Left ventricle myocardium superior (tissue), 1 donor: ENCODE data around the gene CGB3. TPM values are rescaled to one million over a fixed set of nuclear protein-coding genes. Genes with fewer than 3 reads are reported as not detected.
"Not testable (repeated sequence)": the region's sequence is repeated elsewhere in the genome, so short reads cannot be mapped to it uniquely, and the experiment has no call there.

Experiments
- ATAC-seq: fragments of 200-7000 bp; cut with Tn5 transposase; one replicate; pipeline ENCODE4 v1.9.1; 2020; ENCODE audit warnings: mild to moderate bottlenecking, moderate library complexity
- DNase-seq: peaks from one replicate; pipeline ENCODE4 v3.0.0-alpha.2; 2020
- intact Hi-C: fragments of 100-400 bp; cut with micrococcal nuclease; formaldehyde crosslinking; loops from one replicate; pipeline ENCODE4 v1.11.0; 2022
- long read RNA-seq: library from polyadenylated mRNA; unstranded; transcript quantifications from one replicate; pipeline ENCODE4 v2.0.0, GENCODE V29; 2021
- total RNA-seq: library from RNA; stranded (reverse); fragmentation: NEBNext Ultra II Directional; extraction: Animal tissue kit (Norgen Biotek cat#: 25700); gene quantifications from one replicate; pipeline ENCODE4 v1.2.1, GENCODE V29; 2021
- donor health status: DM: no; HTN: yes; CAD: no; lungs with severe emphysema.

CGB3 gene
- not detected for total RNA-seq
- long read RNA-seq: 0 reads

DNA sequence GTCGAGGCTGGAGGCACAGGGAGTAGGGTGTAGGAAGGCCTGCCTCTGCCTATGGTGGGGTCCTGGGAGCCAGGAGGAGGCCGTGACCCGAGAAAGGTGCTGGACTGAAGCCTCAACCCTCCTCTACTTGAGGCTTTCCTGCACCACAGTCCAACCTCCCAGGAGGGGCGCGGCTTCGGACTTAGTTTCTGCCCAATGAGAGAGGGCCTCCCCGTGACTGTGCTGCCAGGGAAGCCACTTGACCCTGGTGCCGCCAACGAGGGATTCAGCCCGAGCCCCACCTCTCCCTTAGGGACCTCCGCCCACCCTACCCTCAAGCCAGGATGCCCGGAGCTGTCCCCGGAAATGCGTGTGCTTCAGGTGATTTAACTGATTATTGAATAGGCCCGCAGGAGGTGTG lies at the start of gene CGB3:
Gene CGB3, minus strand, starts transcription at position 101 of the 400 bp plus-strand sequence. CDS start 362 bp downstream, outside the sequence.
- DNase-seq, intact Hi-C loops, ATAC-seq: not testable (repeated sequence)

DNA sequence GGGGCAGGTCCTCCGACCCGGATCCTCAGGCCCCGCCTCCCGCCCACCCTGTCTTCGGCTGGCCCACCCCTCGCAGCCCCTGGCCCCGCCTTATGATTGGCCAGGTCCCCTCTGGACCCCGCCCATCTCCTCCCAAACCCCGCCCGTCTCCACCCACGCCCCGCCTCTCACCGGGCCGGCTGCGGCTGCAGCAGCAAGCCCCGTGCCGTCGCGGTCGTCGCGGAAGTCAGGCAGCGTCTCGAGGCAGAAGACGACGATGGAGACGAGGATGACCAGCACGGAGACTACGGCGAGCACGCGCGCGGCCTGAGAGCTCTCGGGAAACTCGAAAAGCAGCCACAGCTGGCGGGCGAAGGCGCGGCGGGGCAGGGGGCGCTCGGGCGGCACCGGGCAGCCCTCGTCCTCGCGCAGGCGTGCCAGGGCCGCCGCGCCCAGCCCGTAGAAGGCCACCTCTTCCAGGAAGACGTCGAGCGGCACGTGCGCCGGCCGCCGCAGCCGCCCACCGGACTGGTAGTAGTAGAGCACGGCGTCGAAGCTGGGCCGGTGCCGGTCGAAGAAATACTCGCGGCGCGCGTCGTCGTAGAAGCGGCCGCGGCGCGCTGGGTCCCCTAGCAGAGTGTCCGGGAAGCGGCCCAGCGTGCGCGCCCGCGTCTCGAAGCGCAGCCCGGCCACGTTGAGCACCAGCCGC lies 47.9 kb upstream of the CGB3 start:
- ATAC-seq (no peak), DNase-seq (no peak)
- intact Hi-C loops: no loop called here

DNA sequence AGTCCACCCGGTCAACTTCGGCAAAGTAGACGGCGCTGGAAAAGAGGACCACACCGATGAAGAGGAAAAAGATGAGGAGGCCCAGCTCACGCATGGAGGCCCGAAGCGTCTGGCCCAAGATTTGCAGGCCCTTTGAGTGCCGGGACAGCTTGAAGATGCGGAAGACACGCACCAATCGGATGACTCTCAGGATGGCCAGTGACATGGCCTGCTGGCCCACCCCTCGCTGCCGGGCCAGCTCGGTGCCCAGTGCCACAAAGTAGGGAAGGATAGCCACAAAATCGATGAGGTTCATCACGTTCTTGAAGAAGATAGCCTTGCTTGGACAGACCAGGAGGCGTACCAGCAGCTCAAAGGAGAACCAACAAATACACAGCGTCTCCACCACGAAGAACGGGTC lies 46.3 kb upstream of the CGB3 start:
- no peak for ATAC-seq
- intact Hi-C loops: no loop called here
- DNase-seq: no peak

DNA sequence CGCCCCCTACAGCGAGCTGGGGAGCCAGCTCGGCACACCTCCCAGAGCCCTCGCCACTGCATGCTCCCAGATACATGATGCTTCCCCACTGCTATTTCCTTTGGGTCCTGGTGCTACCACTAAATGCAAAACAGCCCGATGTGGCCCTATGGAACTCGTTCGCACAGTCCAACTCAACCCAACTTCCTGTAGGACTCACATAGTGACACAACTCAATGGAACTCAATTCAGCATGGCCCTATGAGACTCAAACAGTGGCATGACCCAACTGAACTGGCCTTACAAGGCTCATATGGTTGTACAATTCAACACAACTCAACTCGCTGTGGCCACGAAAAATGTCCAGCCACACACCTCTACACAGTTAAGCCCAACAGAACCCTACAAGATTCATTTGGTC lies 44.9 kb upstream of the CGB3 start:
- no peak for DNase-seq
- ATAC-seq: no peak
- intact Hi-C loops: no loop called here

GRCh38 chr19:49067554-49067953 lies 43.4 kb upstream of the CGB3 start:
- no peak for ATAC-seq
- intact Hi-C loops: no loop called here

DNA sequence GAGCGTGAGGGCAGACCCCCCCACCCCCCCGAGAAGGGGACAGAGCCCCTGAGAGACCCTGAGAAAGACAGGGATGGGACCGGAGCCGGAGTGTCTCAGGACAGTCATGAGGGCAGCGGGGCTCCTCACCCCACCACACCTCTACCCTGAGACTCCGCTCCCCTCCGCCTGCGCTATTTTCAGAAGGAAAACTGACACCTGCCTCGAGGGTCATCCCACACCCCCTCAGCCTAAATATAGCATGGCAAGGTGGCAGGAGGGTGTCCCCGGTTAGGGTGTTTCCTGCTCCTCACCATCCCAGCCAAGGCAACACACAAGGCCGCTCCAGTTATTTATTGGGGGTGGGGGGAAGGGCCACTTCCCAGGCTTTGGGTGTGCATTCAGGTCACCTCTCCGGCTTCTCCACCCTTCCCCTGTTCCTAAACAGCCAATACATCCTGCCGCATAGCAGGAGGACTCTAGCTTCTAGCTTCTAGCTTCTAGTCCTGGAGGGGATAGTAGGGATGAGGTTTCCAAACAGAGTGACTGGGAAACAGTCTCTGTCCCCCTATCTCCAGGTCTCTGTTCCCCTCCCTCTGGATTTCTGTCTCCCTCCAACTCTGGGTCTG lies 41.9 kb upstream of the CGB3 start:
- intact Hi-C loops: no loop called here
- ATAC-seq (no peak), DNase-seq (no peak)

More at GRCh38 chr19:49067554-49067953, 43.4 kb upstream of the CGB3 start:
- no peak for DNase-seq

DNA sequence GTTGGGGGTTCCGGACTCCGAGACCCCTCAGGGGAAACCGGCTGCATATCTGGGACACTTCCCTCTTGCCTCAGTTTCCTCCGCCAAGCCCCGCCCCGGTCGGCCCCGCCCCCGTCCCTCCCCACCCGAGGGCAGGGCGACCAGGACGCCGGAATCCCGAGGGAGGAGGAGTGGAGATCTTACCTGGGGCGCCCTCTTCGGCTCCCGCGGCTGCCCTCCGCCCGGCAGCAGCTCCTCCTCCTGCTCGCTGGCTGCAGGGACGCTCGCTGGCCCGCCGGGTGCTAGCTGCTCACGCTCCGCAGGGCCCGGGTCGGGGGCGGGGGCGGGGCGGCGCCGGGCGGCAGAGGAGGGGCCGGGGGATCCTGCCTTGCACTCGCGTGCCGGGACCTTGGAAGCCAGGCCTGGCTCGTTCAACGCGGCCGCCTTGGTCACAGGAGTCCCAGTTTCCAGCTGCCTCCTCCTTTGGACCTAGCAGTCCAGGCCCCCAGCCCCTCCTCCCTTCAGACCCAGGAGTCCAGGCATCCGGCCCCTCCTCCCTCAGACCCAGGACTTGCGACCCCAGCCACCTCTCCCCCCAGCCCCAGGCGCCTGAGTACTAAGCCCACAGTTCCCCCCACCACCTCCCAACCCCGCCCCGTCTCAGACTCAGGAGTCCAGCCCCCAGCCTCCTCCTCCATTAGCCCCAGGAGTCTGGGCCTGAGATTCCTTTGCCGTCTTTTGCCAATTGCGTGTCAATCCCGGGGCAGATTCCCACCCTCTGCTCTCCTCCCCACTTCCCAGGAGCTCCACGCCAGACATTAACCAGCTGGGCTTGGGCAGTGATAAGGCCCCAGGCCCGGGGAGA lies 40.9 kb upstream of the CGB3 start, which contains the start of gene NTF4:
Gene NTF4, minus strand, starts transcription at position 51 of the 844 bp plus-strand sequence. CDS start 2,821 bp downstream, outside the sequence.
- DNase-seq (peak; percentile 44), ATAC-seq (peak; percentile 71)
- intact Hi-C loops: no loop called here

DNA sequence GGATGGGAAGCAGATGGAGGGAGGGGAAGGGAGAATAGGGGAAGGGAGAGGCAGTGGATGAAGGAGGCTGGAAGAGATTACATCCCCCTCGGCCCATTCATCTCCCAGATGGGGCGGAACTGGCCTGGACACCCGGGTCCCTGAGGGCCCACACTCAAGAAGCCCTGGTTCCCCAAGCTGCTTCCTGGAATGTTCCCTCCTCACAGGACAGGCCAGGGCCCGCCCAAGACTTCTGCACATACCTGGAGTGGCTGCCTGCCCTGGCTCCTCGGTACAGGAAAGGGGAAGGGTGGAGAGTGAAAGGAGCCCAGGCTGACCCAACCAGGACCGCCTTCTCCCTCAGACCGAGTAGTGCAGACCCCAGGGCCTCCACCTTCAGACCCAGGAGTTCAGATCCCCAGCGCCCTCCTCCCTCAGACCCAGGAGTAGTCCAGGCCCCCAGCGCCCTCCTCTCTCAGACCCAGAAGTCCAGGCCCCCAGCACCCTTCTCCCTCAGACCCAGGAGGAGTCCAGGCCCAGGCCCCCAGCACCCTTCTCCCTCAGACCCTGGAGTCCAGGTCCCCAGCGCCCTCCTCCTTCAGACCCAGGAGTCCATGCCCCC lies 40.0 kb upstream of the CGB3 start:
- no peak for ATAC-seq

GRCh38 chr19:49061445-49061844 lies 37.3 kb upstream of the CGB3 start:
- ATAC-seq: no peak
- no peak for DNase-seq
- intact Hi-C loops: no loop called here

More for the DNA sequence above, 40.0 kb upstream of the CGB3 start:
- no peak for DNase-seq
- intact Hi-C loops: no loop called here

DNA sequence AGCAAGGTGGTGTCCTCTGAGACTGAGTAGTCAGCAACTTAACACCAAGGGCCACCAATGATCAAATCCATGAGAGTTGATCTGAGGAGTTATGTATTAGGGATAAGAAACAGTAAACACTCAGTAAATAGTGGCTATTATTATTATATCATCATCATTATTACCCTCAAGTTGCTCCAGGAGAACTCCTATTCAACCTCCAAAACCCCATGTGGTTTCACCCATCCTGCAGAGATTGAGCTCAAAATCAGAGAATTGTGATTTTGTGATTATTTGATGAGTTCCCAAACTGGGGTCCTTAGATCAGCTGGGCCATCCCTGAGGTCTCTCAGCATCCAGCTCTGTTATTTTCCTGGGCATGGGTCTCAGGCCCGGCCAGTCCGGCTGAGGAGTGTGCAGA lies 36.9 kb upstream of the CGB3 start:
- DNase-seq: no peak
- no peak for ATAC-seq
- intact Hi-C loops: no loop called here

DNA sequence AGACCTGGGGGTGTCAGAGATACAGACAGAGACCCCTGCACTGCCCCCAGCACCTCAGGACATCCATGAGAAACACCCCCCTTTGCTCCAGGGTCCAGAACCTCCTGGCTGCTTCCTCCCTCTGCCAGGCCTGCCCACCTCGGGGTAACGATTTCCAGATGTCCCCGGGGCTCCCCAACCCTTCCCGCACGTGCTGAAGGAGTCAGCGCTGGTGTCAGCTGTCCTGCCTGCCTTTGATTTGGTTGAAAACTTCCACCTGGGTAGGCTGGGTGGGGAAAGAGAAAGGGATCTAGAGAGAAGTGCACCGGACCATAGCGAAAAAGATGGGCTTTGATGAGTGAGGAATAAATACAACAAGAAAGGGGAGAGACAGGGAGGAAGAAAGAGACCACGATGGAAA lies 34.9 kb upstream of the CGB3 start:
- DNase-seq (no peak), ATAC-seq (no peak)
- intact Hi-C loops: no loop called here

GRCh38 chr19:49058562-49058961 lies 34.4 kb upstream of the CGB3 start:
- DNase-seq: no peak
- no peak for ATAC-seq
- intact Hi-C loops: no loop called here

GRCh38 chr19:49057636-49058234 lies 33.6 kb upstream of the CGB3 start, which contains the start of gene CGB7:
Gene CGB7, minus strand, starts transcription at chr19:49057749. Its CDS starts 2,374 bp downstream, at chr19:49055375.
- ATAC-seq: peak; percentile 85
- DNase-seq: peak; percentile 77
- intact Hi-C loops: no loop called here

- DNase-seq, intact Hi-C loops: not testable (repeated sequence)
- peak; percentile 44 for ATAC-seq
These were observed 32.9 kb upstream of the CGB3 start for GRCh38 chr19:49056902-49057596.

- DNase-seq (peak; percentile 79), ATAC-seq (peak; percentile 92)
- intact Hi-C loops: no loop called here
These were observed 32.2 kb upstream of the CGB3 start for GRCh38 chr19:49056101-49056901.

DNA sequence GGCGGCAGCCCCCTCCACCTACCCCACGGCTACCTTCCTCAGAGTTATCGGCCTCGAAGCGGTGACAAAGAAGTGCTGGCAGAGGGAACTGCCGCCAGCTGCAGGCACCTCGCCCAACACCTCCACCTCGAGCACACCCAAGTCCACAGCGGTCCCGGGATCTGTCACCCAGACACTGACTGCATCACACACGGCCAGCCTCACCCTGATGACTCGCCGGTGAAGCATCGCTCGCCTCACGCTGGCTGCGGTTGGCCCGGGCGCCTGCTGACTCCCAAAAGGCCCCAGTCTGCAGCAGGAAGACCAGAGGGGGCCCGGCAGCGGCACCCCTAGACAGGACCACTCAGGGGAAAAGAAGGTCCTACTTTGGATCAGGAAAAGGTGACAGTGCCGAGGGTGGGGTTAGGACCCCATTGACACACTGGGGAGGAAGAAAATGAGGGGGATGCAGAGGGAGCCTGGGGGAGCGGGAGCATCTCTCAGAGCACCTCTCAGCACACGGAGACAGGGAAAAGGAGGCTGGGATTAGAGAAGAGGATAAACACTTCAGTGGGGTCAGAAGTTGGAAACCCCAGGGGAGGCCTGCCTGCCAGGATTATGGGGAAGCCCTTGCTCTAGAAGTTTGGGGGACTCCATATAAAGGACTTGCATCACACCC lies 26.4 kb upstream of the CGB3 start:
- DNase-seq, intact Hi-C loops, ATAC-seq: not testable (repeated sequence)

GRCh38 chr19:49049834-49050233 lies 25.7 kb upstream of the CGB3 start:
- ATAC-seq, DNase-seq, intact Hi-C loops: not testable (repeated sequence)
